ENCODE data around the gene AATK. TPM values are rescaled to one million over a fixed set of nuclear protein-coding genes. Genes with fewer than 3 reads are reported as not detected.

AATK gene
- total RNA-seq, 2 donors from 2014 or later = 3.4 to 37.0 TPM

DNA sequence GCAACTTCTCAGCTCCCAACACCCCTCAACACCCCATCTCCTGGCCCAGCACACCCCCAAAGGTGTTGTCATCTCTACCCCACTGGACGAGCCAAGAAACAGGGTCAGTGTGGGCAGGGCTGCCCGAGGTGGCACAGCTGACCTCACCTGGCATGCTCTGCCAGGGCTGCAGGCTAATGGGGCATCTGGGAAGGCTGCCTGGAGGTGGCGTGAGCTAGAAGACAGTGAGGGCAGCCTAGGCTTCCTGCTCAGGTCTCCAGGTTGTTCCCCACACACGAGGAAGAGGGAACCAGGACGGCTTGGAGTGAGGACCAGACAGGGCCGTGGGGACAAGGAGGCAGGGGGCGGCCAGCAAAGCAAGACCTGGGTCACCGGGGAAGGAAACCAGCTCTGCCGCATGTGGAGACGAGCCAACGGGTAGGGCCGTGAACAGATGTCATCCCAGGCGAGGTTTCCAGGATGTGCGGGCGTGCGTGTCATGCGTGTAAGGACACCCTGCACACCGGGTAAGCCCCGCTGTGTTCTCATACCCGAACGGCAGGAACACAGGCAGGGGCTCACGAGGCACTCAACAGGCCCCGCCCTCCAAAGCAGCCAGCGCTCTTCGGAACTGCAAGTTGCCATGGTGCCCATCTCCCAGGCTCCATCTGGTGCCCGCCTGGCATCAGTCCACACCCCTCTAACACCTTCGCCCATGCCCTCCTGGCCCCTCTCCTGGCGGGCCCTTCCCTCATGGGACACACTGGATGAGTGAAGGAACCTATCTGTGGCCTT, 30.3 kb downstream of the AATK start:
- peak; percentile 23 to 50 for DNase-seq
- intact Hi-C loops (cut with DNase I, micrococcal nuclease) = no loop called here
- ATAC-seq = peak; percentile 19

DNA sequence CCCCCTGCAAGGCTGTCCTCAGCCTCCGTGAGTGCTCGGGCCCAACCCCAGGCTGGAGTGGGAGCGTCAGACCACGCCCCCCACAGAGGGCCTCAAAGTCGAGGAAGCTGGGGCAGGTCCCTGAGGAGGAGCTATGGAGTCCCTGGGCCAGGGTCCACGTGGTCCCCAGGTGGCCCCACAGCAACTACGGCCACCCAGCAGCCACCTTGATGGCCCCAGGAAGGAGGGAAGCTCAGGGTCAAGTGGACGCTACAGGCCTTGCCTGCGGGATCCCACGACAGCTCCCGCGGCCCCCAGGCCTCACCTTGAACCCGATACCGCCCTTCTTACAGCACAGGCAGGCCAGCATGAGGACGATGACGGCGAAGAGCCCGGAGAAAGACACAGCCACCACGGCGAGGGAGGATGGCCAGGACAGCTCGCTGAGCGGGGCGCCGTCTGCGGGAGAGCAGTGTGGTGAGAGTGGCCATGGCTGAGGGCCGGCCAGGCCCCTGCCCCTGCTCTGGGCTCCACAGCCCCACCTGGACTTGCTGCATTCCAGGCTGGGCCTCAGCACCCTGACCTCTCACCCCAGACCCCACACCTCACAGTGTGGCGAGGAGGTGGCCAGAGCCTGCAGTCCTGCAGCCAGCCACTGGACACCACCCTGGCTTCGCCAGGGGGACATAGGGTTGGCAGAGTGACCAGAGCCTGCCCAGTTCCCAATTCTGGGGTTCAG, 31.8 kb downstream of the AATK start:
- no peak for DNase-seq
- ATAC-seq = no peak
- intact Hi-C loops (cut with DNase I, micrococcal nuclease) = no loop called here

DNA sequence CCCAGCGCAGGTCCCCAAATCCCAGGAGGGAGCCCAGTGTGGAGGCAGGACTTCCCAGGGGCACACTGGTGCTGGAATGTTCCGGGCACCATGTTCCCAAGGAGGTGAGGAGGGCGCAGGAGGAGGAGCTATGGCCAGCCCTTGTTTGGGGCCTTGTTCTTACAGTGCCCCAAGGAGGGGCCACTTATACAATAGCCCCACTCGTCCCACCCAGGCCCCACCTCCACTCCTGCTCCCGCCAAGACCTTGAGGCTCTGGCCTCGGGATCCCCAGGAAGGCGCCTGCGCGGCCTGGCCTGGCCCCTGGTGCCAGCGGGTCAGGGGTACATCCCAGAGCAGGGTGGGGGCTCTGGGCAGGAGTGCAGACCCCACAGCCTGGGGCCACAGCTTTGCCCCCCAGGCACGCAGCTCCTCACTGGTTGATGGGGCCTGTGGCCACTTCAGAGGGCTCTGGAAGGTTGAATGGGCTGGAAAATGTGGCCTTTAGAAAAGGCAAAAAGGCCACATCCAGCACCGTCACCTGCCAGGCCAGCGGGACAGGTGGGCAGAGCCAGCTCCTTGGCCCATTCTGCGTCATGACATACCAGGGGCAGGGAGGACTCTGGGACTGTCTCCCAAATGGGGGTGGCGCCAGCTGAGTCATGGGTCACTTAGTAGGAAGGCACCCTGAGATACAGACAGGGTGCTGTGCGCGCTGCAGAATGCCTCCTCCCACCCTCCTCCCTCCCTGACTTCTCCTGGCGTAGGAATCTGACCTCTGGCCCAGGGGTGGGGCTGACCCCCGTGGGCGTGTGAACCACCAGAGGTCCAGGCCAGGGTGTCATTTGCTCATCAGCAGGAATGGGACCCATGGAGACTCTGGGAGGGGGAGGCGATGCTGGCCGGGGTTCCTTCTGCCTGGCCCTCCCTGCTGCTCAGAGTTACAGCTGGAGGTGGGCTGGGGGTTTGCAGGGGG, 33.0 kb downstream of the AATK start:
- intact Hi-C loops (cut with DNase I, micrococcal nuclease) = no loop called here
- ATAC-seq = no peak
- no peak for DNase-seq

DNA sequence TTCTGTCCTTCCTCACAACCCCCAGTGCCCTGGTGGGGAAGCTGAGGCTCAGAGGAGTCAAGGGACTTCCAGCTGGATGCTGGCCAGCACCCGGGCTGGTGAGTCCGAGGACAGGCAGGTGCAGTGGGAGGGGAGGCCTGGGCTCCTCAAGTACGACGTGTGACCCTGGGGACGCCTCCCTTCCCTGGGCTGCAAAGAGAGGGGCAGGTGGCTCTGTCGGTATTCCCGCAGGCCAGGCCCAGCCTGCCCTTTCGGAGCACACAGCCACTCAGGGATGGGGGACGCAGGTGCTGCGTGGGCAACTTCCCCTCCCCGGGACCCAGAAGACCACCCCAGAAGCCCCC, 33.9 kb downstream of the AATK start:
- peak; percentile 24 for ATAC-seq
- no peak for DNase-seq
- intact Hi-C loops (cut with DNase I, micrococcal nuclease) = no loop called here

DNA sequence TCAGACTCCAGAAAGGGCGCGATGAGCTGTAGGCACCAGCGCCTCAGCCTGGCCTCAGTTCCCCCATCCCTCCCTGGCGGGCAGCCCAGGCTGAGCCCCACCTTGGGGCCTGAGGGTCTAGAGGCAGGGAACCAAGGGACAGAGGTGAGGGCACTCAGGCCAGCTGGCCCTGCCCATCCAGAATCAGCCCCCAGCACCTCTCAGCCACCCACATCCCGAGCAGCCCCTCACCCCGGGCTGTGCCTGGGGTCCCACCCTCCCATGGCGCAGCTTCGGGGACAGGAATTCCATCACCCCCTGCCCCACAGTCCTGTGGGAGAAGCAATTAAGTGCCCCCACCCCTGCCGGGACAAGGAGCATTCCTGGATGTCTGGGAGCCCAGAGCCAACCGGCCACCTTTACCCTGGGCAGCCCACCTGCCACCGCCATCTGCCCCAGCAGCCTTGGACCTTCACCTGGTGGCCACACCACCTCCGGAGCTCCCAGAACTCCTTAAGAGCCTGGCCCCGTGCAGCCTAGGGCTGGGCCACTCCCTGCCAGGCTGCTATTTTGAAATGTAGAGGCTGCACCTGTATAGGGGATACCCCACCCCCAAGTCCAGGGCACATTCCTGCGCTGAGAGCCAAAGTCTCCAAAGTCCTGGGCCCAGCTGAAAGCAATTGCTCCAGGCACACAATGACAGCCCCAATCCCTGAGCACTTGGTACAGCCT, 34.4 kb downstream of the AATK start:
- peak; percentile 48 to 88 for DNase-seq
- intact Hi-C loops (cut with DNase I, micrococcal nuclease) = no loop called here
- ATAC-seq = peak; percentile 83

DNA sequence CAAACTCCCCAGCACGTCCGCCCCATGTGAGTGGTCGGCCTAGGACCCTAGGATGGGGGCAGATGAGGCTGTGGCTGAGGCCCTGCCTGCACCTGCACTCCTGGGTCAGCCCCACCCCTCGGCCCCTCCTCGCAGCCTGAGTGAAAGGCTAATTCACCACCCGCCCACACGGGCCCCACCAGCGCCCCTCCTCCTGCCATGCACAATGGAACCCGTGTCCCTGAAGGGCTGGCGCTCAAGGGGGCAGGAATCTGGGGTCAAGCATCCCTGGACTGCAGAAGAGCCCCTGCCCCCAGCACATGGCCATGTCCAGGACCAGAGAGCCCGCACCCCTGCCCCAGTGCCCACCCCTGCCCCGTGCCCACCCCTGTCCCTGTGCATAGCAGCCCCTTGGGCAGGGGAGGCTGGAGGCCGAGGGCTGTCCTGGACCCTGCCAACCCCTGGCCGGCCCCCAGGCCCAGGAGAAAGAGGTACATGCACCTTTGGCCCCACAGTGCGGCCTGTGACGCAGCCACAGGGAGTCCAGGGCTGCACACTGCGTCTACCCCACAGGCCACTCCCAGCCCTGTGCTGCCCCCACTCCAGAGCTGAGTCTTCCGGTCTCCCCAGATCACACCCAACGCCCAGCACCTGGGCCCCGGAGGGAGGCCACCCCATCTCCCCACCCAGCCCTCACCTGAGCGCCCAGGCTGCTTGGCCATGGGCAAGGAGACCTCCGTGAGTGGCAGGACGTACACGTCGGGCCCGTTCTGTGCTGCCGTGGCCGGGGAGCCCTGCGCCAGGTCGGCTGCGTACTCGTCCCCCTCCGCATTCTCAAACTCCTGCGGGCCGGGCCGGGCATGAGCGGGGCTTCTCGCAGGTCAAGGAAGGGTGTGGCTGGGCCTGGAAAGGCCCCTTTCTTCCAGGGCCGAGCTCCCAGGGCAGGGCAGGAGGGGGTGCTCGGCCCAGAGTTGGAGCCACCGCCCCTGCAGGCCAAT, 35.3 kb downstream of the AATK start:
- no peak for DNase-seq
- no peak for ATAC-seq

DNA sequence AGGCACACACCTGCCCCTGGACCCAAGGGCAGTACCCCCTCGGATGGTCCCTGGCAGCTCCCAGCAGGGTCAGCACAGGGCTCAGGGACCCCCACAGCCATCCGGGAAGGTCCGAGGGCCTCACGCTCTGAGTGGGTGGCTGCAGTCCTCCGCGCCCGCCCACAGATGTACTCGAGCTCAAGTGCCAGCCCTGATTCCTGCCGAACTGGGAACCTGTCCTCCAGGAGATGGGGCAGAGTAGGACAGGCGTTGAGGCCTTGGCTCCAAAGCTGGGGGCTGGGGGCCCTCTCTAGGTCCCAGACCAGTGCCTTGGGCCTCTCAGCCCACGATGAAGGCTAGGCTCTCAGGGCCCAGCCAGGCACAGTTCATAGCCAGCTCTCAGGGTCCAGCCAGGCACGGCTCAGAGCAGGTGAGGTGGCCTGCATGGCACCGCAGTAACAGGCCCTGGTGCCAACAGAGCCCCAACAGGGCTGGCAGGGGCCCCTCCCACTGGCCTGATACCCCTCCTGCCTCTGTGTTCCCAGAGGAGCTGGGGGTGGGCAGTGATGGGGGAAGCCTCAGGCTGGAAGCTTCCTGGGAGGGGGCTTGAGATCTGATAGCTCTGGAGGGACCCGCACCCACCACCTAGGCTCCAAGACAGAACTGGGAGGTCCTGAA, 36.2 kb downstream of the AATK start:
- DNase-seq (no peak), ATAC-seq (no peak)
- intact Hi-C loops (cut with DNase I, micrococcal nuclease) = no loop called here

More for the DNA sequence above, 35.3 kb downstream of the AATK start:
- intact Hi-C loops (cut with DNase I, micrococcal nuclease) = no loop called here

DNA sequence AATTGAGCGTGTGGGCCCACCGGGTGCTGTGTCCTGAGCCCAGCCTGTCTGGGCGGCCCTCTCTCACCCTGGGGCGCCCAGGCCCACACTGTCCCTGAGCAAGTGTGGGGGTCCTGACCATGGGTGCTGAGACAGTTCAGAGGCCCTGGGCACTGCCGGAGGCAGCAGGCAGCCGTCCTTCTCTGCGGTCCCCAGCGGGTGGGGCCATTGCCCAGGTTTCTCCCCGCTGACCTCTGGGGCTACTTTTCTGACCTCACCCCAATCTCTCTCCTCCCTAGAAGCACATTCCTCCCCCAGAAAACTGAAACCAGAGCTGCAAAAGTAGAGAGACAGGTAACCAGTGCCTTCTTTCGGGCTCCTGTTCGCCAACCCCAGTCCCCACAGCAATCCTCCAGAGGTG, 36.7 kb downstream of the AATK start:
- intact Hi-C loops (cut with DNase I, micrococcal nuclease) = no loop called here
- no peak for DNase-seq
- ATAC-seq = no peak

DNA sequence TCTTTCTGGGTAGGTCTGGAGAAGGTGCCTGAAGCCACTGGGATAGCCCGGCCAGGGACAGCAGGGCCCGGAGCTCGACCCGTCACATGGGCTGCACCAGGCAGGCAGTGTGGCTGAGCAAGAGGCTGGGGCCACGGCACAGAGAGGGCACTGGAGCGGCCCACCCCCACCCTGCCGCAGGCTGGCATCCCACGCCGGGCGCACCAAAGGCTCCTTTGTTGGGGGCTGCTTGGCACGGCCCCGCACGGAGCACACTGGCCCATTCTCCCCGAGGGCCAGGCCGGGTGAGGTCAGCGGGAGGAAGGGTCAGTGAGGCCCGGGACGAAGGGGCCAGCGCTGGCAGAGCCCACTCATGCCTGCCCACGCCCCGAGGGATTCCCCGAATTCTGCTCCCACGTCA, 37.2 kb downstream of the AATK start:
- DNase-seq = no peak
- intact Hi-C loops (cut with DNase I, micrococcal nuclease) = no loop called here
- no peak for ATAC-seq

DNA sequence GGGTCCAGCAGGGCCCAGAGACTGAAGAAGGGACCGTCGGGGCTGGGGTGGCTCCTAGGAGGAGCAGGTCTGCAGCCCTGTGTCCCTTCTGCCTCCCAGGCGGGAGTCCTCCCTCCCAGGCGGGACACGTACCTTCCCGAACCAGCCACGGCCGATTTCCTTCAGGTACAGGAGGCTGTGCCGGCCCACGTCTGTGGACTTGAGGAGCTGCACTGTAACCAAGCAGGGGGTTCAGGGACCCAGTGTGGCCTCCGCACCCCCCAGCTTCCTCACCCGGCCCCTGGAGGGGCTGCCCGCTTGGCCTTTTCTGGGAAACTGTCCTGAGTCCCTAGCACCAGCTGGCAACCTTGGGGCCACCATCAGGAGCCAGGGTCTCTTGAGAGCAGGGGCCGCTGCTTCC, 37.7 kb downstream of the AATK start:
- ATAC-seq = no peak
- intact Hi-C loops (cut with DNase I, micrococcal nuclease) = no loop called here

DNA sequence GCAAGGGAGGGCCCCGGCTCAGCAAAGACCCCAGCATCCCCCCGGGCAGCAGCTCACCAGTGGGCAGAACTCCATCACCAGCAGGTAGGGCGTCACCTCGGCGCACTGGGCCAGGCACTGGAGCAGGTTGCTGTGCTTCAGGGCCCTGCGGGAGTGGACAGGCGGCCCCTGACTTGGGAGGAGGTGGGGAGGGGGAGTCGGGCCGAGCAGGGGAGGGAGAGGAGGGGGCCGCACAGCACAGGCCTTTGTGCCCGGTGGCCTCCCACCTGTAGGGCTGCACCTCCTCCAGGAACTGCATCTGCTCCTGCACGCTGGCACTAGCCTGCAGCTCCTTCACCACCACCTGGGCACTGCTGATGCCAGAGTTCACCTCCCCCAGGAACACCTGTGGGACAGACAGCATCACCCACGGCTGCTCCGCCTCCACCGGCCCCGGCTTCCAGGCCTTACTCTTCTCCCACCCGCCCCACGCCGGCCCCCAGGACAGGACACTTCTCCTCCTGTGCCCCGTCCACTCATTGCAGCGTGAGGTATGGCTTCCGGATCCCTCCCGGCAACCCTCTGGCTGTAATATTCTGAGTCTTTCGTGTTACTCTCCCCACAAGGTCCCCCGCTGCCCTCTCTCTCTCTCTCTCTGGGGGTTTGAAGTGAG, 38.4 kb downstream of the AATK start:
- ATAC-seq (no peak), DNase-seq (no peak)
- intact Hi-C loops (cut with DNase I, micrococcal nuclease) = no loop called here

More for the DNA sequence above, 37.7 kb downstream of the AATK start:
- DNase-seq = no peak

DNA sequence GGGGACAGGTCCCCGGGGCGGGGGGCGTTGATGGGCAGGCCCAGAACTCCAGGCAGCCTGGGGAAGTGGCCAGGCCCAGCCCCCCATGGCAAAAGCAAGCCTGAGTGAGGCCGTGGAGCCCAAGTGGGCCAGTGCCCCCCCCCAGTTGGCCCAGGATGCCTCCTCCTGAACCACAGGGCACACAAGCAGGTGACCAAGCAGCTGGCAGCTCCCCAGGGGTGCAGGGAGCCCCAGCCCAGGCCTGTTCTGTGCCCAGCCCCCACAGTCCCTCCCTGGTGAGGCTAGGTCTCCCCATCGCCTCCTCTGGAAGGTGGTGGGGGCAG, 38.9 kb downstream of the AATK start:
- DNase-seq (no peak), ATAC-seq (no peak)
- intact Hi-C loops (cut with DNase I, micrococcal nuclease) = no loop called here

DNA sequence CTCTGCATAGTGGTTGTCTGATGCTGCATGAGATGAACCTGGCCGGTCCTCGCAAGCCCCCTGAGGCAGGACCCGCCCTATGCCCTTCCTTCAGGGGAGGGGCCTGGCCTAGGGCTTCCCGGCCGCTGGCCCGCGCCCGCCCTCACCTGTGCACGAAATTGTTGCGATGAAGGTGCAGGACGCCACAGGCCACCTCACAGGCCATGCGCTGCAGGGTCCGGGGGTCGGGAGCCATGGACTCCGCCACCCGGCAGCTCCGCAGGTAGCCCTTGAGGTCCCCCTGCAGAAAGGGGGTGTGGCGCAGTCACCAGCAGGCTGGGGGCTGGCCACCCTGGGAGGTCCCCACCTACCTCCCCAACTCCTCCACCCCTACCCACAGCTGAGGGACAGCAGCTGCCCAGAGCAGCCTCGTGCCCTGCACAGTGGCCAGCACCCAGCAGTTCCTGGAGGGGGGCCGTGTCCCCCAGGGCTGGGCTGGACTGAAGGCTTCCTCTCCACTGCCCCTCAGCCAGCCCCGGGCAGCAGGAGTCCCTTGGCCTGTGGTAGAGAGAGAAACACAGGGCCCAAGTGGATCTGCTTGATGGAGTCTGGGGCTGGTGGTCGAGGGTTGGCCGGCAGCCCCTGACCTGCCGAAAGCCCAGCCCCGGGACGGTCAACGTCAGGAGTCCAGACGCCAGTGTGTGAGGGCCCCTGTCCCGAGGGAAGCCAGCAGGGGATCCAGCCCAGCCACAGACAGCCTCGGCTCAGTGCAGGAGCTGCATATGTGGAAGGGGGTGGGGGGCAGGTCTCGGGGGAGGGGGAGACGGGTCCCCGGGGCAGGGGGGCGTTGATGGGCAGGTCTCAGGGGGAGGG, 39.5 kb downstream of the AATK start:
- intact Hi-C loops (cut with DNase I, micrococcal nuclease) = no loop called here
- DNase-seq (no peak), ATAC-seq (no peak)

DNA sequence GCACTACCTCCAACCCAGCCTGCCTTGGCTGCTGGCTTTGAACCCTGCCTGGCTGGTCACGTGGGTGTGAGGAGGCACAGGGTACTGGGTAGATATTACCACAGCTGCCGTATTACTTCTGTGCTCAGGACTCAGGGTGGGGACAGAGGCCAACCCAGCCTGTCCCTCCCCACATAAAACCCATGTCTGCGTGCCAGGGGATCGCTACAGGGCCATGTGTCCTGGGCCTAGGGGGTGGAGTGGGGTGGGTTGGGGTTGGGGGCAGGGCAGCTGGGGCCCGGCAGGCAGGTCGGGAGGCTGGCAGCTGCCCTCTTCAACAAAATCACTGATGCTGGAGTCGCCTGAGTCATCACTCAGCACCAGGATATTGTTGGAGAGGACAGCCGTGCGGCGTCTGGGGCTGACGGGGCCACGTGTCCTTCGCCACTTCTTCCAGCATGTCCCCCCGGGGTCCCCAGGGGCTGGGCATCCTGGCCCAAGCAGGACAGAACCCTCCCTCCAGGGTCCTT, 40.4 kb downstream of the AATK start:
- DNase-seq (no peak), ATAC-seq (peak; percentile 30)
- intact Hi-C loops (cut with DNase I, micrococcal nuclease) = no loop called here

DNA sequence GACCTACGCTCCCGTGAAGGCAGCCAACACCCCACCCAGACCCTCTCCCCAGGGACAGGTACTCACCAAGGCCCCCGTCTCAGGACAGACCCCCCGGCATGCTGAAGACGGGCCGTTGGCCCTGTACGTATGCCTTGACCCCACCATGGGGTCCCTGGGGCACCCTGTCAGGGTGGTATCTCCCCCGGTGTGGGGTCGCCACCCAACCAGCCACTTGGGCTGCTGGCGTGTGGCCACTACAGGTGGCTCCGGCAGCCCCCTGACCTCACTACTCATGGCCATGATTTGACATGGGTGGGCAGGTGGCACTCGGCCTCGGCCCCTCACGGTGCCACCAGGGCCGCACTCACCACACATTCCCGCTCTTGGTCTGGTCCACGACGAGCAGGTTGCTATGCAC, 41.6 kb downstream of the AATK start:
- ATAC-seq = no peak
- intact Hi-C loops (cut with DNase I, micrococcal nuclease) = no loop called here
- no peak for DNase-seq

Measured in left colon (tissue), 2 donors.